Nasal cavity respiratory epithelium epithelial cell of viscerocranial mucosa (primary cell): Measurements from ENCODE around the gene TRIP10. TPM values are rescaled to one million over a fixed set of nuclear protein-coding genes. Genes with fewer than 3 reads are reported as not detected.

Experiments
- total RNA-seq: library from RNA; depleted of rRNA; stranded (reverse); fragments of >200 nt; gene quantifications from 2 replicates; pipeline ENCODE4 v1.2.3, GENCODE V29; 2014

The TRIP10 gene
- total RNA-seq = 56.7 and 66.8 TPM in 2 replicates

GRCh38 chr19:6739390-6739882 is at the start of gene TRIP10:
TRIP10 (plus strand) TSS chr19:6739680; CDS start chr19:6739762, 82 bp downstream.

GRCh38 chr19:6720369-6721137 is 18.9 kb upstream of the TRIP10 start, which contains the start of gene C3:
C3 (minus strand) TSS chr19:6720650; CDS start chr19:6720589, 61 bp downstream.

GRCh38 chr19:6737284-6737872 is 2.1 kb upstream of the TRIP10 start, which contains the start of gene GPR108:
GPR108 (minus strand) TSS chr19:6737580; CDS start chr19:6737576, 4 bp downstream.

GRCh38 chr19:6767357-6768235 is 28.1 kb downstream of the TRIP10 start, which contains the start of gene SH2D3A:
SH2D3A (minus strand) TSS chr19:6767435; CDS start chr19:6763748, 3,687 bp downstream.

GRCh38 chr19:6772028-6772865 is 32.8 kb downstream of the TRIP10 start, which contains the start of gene VAV1:
VAV1 (plus strand) TSS chr19:6772708; CDS start chr19:6772808, 100 bp downstream.

Other genes starting within 250 kb of the TRIP10 start
- not detected in 2 replicates for gene TUBB4A, start 237.4 kb upstream of the TRIP10 start, total RNA-seq
- gene TNFSF9, start 208.7 kb upstream of the TRIP10 start, total RNA-seq = 1.8 and 4.1 TPM in 2 replicates
- not detected in 2 replicates for gene CD70, start 148.5 kb upstream of the TRIP10 start, total RNA-seq
- 0.07 TPM in 1 of 2 replicates, not detected in the other for gene TNFSF14, start 69.5 kb upstream of the TRIP10 start, total RNA-seq
- gene C3, start 19.0 kb upstream of the TRIP10 start, total RNA-seq = 8.5 and 260 TPM in 2 replicates
- gene GPR108, start 2.1 kb upstream of the TRIP10 start, total RNA-seq = 84.1 and 87.7 TPM in 2 replicates
- 44.9 and 56.4 TPM in 2 replicates for gene SH2D3A, start 27.8 kb downstream of the TRIP10 start, total RNA-seq
- 1.7 TPM in 1 of 2 replicates, not detected in the other for gene VAV1, start 33.0 kb downstream of the TRIP10 start, total RNA-seq
- gene ADGRE1, start 147.9 kb downstream of the TRIP10 start, total RNA-seq = not detected in 2 replicates